TTC549 (cell line): ENCODE measurements around the gene RGS13.

ENCODE experiments used
- FAIRE-seq: peaks from 2 replicates; lab custom pipeline; 2012; peaks lifted over from hg19 to GRCh38; lab: Jason Lieb, UNC

The RGS13 gene, protein sequence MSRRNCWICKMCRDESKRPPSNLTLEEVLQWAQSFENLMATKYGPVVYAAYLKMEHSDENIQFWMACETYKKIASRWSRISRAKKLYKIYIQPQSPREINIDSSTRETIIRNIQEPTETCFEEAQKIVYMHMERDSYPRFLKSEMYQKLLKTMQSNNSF

DNA sequence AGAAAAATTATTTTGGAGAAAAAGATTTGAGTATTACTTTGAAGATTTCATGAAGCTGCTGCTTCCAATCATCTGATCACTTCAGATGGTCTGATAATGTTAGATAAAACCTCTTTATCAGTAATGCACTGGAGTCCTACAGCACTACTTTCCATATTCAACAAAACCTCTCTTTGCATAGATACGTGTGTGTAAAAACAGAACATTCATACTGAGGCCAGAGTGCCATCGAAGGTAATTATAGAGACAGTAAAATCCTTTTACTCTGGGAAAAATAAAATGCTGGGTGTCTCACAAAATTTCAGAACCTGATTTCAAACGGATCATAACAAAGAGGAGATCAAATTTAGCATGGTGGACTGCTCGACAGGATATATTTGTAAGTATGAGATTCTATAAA is at the start of gene RGS13:
Gene RGS13, plus strand, starts transcription at position 209 of the 400 bp plus-strand sequence. CDS start 8,188 bp downstream, outside the sequence.
- no peak for FAIRE-seq

DNA sequence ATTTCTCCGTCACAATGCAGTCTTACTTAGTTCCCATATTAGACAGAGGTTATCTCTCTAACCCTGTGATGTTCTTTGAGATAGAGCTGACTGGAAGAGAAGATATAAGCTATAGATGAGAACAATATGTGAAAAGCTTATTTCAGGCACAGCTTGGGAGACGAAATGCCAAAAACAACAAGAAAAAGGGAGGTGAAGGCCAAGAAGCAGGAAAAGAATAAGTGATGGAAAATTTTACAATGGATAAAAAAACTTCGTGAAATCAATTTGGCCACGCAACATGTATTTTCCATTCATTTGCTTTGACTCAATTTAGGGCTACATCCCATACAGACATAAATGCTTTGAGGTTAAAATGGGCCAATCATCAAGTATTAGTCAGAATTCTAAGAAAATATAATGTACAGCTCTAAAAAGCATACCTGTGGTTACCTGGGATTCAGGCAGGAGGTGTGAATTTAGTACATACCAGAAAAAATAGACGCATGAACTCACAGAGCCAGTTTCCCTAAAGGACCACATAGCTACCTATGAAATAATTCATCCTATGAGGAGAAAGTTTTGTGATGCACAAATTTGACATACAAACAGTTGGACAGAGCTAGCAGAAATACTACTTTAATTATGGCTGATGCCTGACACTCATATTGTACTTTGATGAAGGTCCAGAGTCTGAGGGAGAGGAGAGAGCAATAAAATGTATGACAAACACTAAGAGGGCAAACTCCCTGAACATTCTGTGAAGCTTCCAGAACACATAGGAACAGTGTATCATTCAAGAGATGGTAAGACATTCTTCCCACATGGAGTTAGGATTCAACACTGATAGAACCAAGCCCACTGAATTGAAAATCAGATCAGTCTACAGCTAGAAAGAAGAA is 48.3 kb upstream of the RGS13 start:
- no peak for FAIRE-seq

DNA sequence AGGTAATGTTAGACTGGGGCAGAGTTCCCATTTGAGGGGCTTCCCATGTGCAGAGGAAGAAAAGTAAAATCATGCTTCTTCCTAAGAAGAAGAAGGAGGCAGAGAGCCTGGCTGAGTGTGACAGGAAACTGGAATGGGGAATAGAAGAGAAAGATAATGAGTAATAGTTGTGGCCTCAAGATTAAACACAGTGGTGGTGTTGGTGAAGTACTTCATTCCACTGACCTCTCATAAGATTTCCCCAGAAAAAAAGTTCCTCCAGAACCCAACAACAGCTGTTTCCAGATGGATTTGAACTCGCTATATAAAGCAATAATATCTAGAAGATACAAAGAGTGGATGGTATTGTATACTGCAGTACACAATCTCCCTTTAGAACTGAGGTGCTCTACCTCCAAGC is 47.4 kb upstream of the RGS13 start:
- FAIRE-seq = no peak

DNA sequence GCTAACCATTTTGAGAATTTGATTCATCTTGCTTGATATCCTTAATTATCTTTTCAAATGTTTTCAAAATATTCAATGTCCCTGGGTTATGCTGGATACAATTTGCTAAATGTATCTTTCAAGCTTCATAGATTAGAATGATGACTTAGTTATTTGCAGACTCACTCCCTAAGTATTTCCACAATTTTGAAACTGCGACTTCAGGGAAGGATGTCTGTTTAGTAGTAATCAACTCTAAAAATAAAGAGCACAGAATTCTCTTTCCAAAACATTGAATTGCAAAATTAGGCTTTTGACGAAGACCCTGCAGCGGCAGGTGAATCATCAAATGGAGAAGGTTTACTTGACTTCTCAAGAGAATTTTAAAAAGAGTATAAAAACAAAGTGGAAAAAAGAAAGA is 46.1 kb upstream of the RGS13 start:
- FAIRE-seq = no peak

DNA sequence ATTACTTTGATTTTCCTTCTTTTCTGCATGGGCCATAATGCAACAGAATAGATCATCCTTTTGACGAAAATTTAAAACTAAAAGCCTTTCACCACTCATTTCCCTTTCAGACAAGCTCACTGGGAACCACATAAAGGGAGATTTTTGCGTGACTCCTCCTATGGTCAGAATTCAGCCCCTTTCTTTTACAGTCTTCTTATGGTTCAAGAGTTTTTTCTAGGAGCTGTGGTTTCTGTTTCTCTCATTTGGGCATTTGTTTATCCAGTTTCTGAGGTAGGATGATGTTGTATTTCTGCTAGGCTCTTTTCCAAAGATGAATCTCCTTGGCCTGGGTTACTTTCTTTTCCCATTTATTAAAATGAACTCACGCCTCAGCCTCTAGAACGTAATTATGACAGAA is 43.4 kb upstream of the RGS13 start:
- FAIRE-seq = no peak

DNA sequence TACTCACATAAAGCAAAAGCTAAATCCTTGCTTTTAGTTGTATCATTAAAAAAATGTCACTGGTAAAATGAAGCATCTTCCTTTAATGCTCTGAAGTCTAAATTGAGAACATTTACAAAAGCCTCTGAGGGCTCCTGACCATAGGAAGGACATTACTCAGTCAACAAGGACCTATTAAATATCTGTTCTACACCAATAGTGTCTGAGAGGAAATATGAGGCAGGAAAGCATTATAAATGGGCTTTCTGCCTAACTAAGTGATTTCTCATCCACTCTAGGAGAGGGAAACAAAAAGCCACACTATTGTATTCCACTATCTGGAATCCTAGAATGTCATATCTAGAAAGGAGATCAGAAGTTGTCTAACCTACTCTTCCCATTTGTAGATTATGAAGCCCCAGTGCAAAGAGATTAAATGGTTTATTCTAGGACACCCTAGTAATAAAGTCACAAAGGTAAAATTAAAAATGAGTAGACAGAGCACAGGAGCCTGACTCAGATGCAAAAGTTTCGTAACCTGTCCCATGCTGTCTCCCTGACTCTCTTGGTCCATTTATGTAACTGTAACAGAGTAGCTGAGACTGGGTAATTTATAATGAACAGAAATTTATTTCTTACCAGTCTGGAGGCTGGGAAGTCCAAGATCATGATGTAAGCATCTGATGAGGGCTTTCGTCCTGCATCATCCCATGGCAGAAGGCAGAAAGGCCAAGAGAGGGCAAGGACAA is 42.8 kb upstream of the RGS13 start:
- no peak for FAIRE-seq

DNA sequence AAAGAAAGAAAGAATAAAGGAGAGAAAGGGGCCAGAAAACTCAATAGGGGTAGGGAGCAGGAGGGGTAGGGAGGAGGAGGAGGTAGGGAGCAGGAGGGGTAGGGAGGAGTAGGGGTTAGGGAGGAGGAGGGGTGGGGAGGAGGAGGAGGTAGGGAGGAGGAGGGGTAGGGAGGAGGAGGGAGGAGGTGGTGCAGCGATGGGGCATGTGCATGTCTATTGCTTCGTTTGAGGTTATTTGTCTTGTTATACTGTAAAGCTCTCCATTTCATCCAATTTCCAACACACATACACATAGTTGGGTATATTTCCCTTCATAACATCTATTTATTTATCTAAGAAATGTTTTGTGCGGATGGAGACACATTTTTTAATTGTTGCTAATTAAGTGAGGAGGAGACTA is 40.6 kb upstream of the RGS13 start:
- FAIRE-seq = no peak

DNA sequence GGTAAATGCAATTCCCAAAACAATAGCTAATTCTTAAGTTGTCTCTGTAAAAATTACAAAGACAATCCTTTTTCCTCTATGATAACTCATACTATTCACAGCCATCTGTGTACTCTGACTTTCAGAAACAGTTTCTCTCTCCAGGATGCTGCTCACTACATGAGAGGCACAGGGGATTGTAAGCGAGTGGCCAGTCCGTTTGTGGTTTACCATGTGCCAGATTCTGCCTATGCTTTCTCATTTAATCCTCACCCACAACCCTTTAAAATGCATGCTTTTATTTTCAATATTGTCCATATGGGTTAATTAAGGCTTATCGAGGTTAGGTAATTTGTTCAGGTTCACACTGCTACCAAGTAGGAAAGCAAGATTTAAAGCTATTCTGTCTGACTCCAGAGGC is 37.4 kb upstream of the RGS13 start:
- no peak for FAIRE-seq

DNA sequence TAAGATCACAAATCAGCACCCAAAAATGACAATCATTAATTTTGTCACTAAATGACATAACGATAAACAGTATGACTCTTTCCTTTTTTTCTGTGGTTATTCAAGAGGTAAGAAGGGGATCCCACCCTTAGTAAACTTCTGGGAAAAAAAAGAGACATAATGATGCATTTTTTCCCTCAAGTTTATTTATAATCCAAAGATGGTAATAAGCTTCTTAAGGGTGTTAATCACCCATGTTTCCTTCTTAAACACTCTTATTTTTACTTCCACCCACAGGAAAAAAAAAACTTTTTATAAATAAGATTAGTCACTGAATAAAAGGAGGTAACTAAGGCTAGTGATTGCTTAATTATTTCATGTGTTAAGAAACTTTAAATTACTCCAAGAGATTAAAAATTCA is 35.7 kb upstream of the RGS13 start:
- peak; percentile 28 for FAIRE-seq

DNA sequence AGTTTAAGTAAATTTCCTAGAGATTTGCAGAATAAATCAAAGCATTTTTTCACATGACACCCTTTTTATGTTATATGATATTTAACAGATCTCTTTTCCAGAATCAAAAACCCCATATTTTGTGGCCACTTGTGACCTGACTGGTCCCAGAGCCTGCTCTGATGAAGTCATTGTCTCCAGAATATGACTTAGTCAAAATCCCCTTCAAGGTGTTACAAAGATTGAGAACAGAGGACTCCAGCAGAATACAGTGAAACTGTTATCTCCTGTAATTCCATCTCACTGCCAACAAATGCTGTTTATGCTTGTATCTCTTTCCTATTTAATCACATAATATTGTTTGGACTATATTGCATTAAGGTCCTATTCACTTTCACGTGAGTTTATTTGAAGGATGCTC is 34.8 kb upstream of the RGS13 start:
- no peak for FAIRE-seq

DNA sequence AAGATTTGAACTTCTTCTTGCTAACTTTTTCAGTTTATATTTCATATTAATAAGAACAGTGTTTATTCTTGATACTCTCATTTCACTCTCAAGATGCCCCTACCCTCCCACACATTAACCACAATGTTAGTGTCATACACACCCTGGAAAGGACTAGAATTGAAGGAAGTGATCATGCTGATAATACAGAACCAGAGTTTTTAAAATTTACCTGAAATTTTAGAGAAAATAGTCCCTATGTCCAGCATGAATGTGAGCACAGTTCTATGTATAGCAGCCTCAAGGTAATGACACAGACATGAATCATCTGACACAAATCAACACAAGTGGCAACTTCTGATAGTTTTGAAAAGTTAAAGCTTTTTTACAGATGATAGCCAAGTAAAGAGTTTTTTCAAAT is 34.4 kb upstream of the RGS13 start:
- FAIRE-seq = no peak

DNA sequence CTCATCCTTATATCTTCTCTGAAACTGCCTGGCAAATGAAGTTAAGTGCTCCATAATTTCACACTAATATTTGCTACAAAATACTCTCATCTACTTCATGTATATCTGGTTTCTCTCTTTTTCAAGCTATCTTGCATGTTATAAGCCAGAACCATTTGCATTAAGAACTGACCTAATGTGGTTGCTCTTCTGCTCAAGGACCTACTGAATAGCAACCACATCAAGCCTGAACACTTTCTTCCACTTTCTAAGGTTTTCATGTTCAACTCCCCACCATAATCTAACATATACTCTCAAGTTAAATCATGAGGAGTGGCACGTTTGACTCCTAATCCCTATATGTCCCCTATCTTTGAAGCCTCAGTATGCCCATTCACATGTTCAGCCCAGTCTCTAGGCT is 33.2 kb upstream of the RGS13 start:
- no peak for FAIRE-seq

DNA sequence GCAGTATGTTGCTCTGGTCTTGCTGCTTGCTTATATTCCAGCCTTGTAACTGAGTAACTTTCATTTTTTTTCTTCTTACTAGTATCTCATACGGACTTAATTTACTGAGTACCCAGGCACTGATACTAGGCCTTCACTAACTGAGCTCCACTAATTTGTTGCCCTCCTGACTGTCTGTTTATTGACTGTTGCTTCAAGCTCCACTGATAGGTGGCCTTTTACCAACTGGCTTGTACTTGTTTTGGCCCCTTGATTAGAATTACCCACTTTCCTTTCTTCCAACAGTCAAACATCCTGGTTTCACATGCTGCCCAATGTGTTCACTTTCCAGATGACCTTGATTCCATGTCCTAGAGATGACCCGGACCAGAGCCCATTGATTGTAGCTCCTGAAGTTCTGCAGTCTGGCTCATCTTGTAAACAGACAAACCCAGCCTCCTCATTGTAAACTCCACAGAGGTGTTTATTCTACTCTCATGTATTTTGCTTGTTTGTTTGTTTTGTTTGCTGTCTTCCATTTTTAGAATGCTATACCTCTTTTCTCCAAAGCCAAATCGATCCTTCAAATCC is 32.6 kb upstream of the RGS13 start:
- FAIRE-seq = no peak

DNA sequence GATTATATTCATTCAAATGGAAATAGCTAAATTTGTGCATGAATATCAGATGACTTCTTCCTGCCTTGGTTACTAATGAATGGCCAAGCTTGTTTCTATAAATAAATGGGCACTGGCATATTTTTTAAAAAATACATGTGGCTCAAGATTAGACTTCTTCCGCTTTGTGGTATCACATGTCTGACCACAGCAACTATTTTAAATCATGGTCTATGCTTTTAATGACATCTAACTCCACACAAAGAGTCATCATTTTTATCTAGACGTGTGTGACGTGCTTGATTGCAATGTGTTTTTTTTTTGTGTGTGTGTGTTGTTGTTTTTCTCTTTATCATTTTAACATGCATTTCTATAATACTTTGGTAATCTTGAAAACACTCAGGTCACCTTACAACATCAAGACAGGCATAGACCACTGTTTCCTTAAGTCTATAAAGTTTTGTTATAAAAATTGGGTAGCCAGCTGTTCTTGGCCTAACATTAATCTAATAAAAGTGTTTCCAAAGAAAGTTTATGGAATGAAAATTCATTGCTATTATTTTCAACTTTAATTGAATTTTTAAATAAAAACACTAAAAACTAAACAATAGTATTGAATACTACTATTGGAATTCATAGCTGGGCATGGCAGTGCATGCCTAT is 30.8 kb upstream of the RGS13 start:
- peak; percentile 20 for FAIRE-seq

DNA sequence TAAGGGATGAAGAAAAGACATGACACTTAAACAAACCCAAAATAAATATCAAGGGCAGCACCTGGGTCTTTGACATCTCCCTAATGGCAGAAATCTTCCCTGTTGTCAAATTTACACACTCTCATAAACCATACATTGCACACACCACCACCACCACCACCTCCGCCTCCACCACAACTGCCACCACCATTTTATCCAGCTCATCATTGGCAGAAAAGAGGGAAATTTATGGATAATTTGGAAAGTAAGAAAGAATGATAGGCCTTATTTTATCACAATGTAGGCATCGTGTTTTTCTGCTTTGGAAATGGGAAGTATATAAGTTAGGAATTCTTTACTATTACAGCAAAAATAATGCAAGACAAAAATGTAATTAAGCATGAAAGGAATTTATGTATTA is 27.3 kb upstream of the RGS13 start:
- FAIRE-seq = no peak

DNA sequence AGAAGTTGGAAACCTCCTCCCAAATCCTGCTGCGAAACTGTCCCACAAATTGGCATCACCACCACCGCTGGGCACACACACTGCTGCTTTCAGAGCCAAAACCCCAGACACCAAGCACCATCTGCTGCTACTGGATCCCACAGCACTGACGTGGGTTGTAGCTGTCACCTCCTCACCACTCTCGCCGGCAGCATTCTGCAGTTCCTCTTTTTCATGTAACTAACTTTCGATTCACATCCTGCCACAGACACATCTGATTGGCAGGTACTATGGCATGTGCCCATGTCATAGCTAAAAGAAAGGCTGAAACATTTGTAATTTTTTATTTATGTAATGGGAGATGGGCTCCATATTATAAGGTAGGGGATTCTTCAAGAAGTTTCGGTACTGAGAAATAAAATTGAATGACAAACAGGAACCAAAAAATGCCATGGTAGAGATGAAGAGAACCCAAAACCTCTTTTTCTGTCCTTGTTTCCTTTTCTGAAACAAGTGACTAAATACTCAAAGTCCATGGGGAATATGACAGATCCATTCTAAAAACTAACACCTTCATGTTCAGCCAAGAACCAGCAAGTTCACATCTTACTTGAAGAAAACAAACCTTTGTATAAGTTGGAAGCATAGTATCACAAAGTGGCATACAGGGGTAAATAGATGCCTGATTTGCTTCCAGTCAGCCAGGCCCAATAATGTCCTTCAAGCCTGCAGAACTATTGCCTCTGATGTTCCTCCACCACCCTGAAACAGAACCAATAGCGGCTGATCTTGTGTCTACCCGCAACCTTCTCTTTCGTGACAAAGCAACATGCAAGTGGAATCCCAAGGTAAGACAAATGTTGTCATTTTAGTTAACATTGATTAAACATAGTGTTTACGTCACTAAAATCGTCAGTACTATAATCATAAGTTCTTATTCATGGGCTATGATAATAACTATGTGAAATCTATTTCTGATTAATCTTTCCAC is 26.6 kb upstream of the RGS13 start:
- no peak for FAIRE-seq

DNA sequence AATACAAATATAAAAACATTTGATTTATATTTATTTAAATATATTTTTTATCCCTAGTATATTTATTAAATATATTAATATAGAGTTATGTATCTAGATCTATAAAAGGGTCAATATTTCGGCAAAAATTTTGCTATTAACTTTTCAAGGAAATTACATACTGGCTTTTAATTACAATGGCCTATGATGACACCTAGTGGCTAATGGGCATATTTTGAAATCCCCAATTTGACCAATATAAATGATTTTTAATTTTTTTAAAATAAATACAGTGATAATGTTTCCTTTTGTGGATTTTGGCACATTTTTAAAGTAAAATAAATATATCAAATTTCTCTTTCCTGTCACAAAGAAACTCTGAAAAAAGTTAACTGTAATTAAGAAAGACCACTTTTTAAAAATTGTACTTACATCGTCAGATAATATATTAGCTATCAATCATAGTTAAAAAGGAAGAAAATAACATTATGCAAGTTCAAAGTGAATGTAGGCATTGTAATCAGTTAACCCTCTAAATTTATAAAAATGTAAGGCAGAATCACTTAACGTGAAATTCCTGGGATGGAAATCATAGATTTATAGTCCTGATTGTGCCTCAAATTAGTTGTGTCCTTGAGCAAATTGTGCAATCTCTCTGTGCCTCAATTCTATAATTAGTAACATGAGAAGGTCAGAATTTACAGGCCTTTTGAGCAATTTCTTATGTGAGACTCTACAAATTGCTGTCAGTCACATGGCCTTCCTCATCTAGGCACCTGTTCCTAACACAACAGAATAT is 25.6 kb upstream of the RGS13 start:
- peak; percentile 98 for FAIRE-seq

DNA sequence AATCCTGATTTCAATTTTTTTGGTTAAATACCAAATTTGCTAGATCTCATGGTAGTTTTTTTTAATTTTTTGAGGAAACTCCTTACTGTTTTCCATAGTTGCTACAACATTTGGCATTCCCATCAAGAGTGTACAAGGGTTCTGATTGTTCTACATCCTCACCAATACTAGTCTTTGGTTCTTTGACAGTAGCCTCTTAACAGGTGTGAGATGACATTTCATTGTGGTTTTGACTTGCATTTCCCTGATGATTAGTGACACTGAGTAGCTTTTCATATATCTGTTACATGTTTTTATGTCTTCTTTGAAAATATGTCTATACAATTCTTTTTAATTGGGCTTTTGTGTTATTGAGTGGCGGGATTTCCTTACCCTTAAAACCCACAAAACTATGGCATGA is 20.9 kb upstream of the RGS13 start:
- no peak for FAIRE-seq

DNA sequence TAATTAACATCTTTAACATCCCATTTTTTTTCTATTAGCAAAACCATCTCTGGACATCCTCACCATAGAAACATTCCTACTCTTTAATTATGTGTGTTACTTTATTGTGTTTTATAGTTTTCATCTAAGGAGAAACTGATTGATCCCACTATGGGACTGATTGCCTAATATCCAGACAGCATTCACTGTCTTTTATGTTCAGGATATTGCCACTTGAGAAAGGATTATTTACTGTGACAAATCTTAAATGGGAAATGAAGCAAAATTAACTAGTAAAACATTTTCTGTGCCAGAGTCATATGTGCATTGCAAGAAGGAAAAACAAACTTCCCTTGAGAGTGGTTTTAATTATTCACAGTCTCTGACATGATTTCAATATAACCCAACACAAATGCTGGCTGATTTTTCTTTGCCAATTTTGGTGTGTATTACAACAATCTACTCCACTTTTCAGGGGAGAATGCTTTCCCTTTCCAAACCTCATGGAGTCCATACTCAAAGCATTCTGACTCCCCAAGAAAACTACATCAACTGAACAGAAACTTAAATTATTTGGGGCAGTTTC is 15.8 kb upstream of the RGS13 start:
- no peak for FAIRE-seq
